HG03439 (cell line): ENCODE measurements around the gene BAZ2B.
"Not testable (repeated sequence)": the region's sequence is repeated elsewhere in the genome, so short reads cannot be mapped to it uniquely, and the experiment has no call there.

Experiments
- ATAC-seq: cut with Tn5 transposase; IDR thresholded peaks from one replicate; pipeline ENCODE4 v1.9.1; 2021; ENCODE audit warnings: mild to moderate bottlenecking, moderate library complexity; ENCODE audit not compliant: unreplicated experiment

Gene BAZ2B

GRCh38 chr2:159542101-159542500 lies 74.2 kb downstream of the BAZ2B start:
- no peak for ATAC-seq

- ATAC-seq, result no peak
These were observed 76.6 kb downstream of the BAZ2B start for GRCh38 chr2:159539701-159540100.

- ATAC-seq, result no peak
These were observed 77.5 kb downstream of the BAZ2B start for GRCh38 chr2:159538801-159539200.

- not testable (repeated sequence) for ATAC-seq
These were observed 81.1 kb downstream of the BAZ2B start for GRCh38 chr2:159535261-159535660.

- no peak for ATAC-seq
These were observed 84.9 kb downstream of the BAZ2B start for GRCh38 chr2:159531475-159531874.

GRCh38 chr2:159526433-159526832 lies 89.9 kb downstream of the BAZ2B start:
- ATAC-seq, result no peak

- no peak for ATAC-seq
These were observed 91.3 kb downstream of the BAZ2B start for GRCh38 chr2:159525012-159525411.

- ATAC-seq, result no peak
These were observed 95.1 kb downstream of the BAZ2B start for GRCh38 chr2:159521272-159521671.

GRCh38 chr2:159518321-159519005 lies 97.9 kb downstream of the BAZ2B start:
- no peak for ATAC-seq

- ATAC-seq, result peak; percentile 86
These were observed 100.0 kb downstream of the BAZ2B start for GRCh38 chr2:159516241-159516758.

GRCh38 chr2:159515441-159515840 lies 100.9 kb downstream of the BAZ2B start:
- ATAC-seq, result no peak

GRCh38 chr2:159513745-159514144 lies 102.6 kb downstream of the BAZ2B start:
- no peak for ATAC-seq

GRCh38 chr2:159508140-159508539 lies 108.2 kb downstream of the BAZ2B start:
- no peak for ATAC-seq

GRCh38 chr2:159506764-159507440 lies 109.4 kb downstream of the BAZ2B start:
- no peak for ATAC-seq

GRCh38 chr2:159506202-159506601 lies 110.1 kb downstream of the BAZ2B start:
- no peak for ATAC-seq

- no peak for ATAC-seq
These were observed 111.2 kb downstream of the BAZ2B start for GRCh38 chr2:159505196-159505595.

GRCh38 chr2:159501743-159502142 lies 114.6 kb downstream of the BAZ2B start:
- ATAC-seq, result no peak

- no peak for ATAC-seq
These were observed 118.5 kb downstream of the BAZ2B start for GRCh38 chr2:159497847-159498246.

- no peak for ATAC-seq
These were observed 119.1 kb downstream of the BAZ2B start for GRCh38 chr2:159497256-159497655.

GRCh38 chr2:159489476-159489875 lies 126.9 kb downstream of the BAZ2B start:
- ATAC-seq, result no peak

- no peak for ATAC-seq
These were observed 131.8 kb downstream of the BAZ2B start for GRCh38 chr2:159484532-159484931.

GRCh38 chr2:159476329-159476728 lies 140.0 kb downstream of the BAZ2B start:
- ATAC-seq, result no peak
